Thyroid gland (tissue), 4 donors: ENCODE data around the gene XK.

Experiments used
- CTCF ChIP-seq, 6 experiments: fragments of 200-600 bp in 3 of 6; fragments of 450-650 bp in 3 of 6; sonication (generic) in 3 of 6; IDR thresholded peaks; one replicate each; pipeline ENCODE4 v1.5.1; 2016 to 2019; ENCODE audit warnings: antibody characterized with exemption in 6 of 6, mild to moderate bottlenecking in 2 of 6, inconsistent platforms in 1 of 6, moderate library complexity in 1 of 6
- POLR2A ChIP-seq, 2 donors: fragments of 450-650 bp; IDR thresholded peaks; one replicate each; pipeline ENCODE4 v1.6.1; 2017; ENCODE audit warnings: antibody characterized with exemption in 2 of 2, mild to moderate bottlenecking in 2 of 2, moderate library complexity in 1 of 2

- TF ChIP-seq CTCF (IDR thresholded peaks at IDR 0.05) (no peak), POLR2A (IDR thresholded peaks at IDR 0.05) (no peak)
Measured at GRCh38 chrX:37779857-37780256, 94.3 kb downstream of the XK start, which contains the start of gene CYBB.
